Liver (tissue), 3 donors: ENCODE measurements around the gene RASL10B.

Source experiments
- EGR1 ChIP-seq, 2 donors: IDR thresholded peaks; 2 replicates each; pipeline ENCODE4 v1.6.1; 2016 to 2018; ENCODE audit warnings: antibody characterized with exemption in 2 of 2, low read depth in 2 of 2
- FOXA1 ChIP-seq: IDR thresholded peaks from 2 replicates; pipeline ENCODE4 v1.6.1; 2016; ENCODE audit warnings: antibody characterized with exemption
- GABPA ChIP-seq, 2 donors: IDR thresholded peaks in 1 of 2; conservative IDR thresholded peaks in 1 of 2; 2 replicates each; pipeline ENCODE4 v1.6.1; 2016; ENCODE audit warnings: antibody characterized with exemption in 2 of 2, mild to moderate bottlenecking in 1 of 2, moderate library complexity in 1 of 2
- JUND ChIP-seq, 2 donors: IDR thresholded peaks; 2 replicates each; pipeline ENCODE4 v1.6.1; 2016; ENCODE audit warnings: antibody characterized with exemption in 2 of 2
- YY1 ChIP-seq: IDR thresholded peaks from 2 replicates; pipeline ENCODE4 v1.6.1; 2016; ENCODE audit warnings: antibody characterized with exemption, mild to moderate bottlenecking
- TF ChIP-seq, protein P1 (sequence below): fragments of 150-350 bp; IDR thresholded peaks from 2 replicates; pipeline ENCODE4 v1.5.1; 2017; ENCODE audit warnings: improper control_type of control experiment, low read depth, low read length; ENCODE audit not compliant: missing input control
- TF ChIP-seq, protein P2 (sequence below): IDR thresholded peaks from 2 replicates; pipeline ENCODE4 v1.6.1; 2016; ENCODE audit warnings: antibody characterized with exemption, mild to moderate bottlenecking
- TF ChIP-seq, protein P3 (sequence below): IDR thresholded peaks from 2 replicates; pipeline ENCODE4 v1.6.1; 2016; ENCODE audit warnings: antibody characterized with exemption
- donor health status: healthy.
- donor health status: healthy.

DNA sequence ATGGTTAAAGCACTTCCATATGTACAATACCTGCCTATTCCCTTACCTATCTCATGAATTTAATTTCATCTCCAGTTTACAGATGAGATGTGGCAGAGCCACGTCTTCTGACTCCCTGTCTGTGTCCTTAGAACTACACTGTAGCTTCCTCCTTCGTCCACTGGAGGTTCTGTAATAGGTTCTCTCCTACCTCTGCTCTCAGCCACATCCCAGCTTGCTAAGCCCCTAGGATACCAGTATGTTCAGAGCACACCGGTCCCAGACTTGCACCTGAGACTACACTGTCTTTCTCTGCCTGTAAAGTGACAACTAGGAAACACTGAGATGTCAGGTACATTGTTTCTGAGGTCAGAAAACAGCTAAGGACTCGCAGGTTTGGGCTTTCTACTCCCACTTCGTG is 3.8 kb upstream of the RASL10B start:
- TF ChIP-seq, protein P1, sequence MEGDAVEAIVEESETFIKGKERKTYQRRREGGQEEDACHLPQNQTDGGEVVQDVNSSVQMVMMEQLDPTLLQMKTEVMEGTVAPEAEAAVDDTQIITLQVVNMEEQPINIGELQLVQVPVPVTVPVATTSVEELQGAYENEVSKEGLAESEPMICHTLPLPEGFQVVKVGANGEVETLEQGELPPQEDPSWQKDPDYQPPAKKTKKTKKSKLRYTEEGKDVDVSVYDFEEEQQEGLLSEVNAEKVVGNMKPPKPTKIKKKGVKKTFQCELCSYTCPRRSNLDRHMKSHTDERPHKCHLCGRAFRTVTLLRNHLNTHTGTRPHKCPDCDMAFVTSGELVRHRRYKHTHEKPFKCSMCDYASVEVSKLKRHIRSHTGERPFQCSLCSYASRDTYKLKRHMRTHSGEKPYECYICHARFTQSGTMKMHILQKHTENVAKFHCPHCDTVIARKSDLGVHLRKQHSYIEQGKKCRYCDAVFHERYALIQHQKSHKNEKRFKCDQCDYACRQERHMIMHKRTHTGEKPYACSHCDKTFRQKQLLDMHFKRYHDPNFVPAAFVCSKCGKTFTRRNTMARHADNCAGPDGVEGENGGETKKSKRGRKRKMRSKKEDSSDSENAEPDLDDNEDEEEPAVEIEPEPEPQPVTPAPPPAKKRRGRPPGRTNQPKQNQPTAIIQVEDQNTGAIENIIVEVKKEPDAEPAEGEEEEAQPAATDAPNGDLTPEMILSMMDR = no peak
- TF ChIP-seq, protein P2, sequence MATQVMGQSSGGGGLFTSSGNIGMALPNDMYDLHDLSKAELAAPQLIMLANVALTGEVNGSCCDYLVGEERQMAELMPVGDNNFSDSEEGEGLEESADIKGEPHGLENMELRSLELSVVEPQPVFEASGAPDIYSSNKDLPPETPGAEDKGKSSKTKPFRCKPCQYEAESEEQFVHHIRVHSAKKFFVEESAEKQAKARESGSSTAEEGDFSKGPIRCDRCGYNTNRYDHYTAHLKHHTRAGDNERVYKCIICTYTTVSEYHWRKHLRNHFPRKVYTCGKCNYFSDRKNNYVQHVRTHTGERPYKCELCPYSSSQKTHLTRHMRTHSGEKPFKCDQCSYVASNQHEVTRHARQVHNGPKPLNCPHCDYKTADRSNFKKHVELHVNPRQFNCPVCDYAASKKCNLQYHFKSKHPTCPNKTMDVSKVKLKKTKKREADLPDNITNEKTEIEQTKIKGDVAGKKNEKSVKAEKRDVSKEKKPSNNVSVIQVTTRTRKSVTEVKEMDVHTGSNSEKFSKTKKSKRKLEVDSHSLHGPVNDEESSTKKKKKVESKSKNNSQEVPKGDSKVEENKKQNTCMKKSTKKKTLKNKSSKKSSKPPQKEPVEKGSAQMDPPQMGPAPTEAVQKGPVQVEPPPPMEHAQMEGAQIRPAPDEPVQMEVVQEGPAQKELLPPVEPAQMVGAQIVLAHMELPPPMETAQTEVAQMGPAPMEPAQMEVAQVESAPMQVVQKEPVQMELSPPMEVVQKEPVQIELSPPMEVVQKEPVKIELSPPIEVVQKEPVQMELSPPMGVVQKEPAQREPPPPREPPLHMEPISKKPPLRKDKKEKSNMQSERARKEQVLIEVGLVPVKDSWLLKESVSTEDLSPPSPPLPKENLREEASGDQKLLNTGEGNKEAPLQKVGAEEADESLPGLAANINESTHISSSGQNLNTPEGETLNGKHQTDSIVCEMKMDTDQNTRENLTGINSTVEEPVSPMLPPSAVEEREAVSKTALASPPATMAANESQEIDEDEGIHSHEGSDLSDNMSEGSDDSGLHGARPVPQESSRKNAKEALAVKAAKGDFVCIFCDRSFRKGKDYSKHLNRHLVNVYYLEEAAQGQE = no peak
- TF ChIP-seq, protein P3, sequence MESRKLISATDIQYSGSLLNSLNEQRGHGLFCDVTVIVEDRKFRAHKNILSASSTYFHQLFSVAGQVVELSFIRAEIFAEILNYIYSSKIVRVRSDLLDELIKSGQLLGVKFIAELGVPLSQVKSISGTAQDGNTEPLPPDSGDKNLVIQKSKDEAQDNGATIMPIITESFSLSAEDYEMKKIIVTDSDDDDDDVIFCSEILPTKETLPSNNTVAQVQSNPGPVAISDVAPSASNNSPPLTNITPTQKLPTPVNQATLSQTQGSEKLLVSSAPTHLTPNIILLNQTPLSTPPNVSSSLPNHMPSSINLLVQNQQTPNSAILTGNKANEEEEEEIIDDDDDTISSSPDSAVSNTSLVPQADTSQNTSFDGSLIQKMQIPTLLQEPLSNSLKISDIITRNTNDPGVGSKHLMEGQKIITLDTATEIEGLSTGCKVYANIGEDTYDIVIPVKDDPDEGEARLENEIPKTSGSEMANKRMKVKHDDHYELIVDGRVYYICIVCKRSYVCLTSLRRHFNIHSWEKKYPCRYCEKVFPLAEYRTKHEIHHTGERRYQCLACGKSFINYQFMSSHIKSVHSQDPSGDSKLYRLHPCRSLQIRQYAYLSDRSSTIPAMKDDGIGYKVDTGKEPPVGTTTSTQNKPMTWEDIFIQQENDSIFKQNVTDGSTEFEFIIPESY = no peak
- TF ChIP-seq JUND (IDR thresholded peaks at IDR 0.05) (no peak), FOXA1 (no peak), GABPA (IDR thresholded peaks at IDR 0.05 in 1 of 2, conservative IDR thresholded peaks at IDR 0.05 in 1 of 2) (no peak), EGR1 (IDR thresholded peaks at IDR 0.05; ENCODE audit: low read depth in 2 of 2) (no peak), YY1 (no peak)
